ENCODE data around the gene FUT9.

DNA sequence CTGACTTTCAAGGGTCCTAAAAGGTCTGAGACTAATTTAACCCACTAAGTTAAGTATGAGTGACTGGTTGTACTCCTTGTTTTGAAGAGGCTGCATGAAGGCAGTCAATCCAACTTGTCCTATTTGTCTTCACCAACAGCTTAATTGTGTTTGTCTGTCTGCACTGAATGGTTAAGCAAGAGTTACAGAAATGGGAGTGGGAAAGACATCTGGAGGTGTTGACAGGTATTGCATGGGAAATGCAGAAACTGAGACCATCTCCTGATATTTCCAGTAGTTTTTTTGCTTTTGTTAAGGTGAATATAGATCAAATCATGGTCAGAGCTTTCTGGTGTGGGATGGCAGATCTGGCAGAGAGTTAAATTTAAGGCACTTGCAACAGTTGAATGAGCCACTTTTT lies 6.5 kb downstream of the FUT9 start:
- TF ChIP-seq IRF2 (CRISPR knock-in tag; IDR thresholded peaks at IDR 0.05; ENCODE audit: borderline replicate concordance, low read depth), result no peak
- no peak for TF ChIP-seq SOX15 (CRISPR knock-in tag; IDR thresholded peaks at IDR 0.05)
- TF ChIP-seq, protein P1, sequence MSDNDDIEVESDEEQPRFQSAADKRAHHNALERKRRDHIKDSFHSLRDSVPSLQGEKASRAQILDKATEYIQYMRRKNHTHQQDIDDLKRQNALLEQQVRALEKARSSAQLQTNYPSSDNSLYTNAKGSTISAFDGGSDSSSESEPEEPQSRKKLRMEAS (CRISPR knock-in tag; IDR thresholded peaks at IDR 0.05), result no peak
